Stimulated activated naive CD8-positive, alpha-beta T cell treated with anti-CD3 and anti-CD28 coated beads, Interleukin-15, amount 100 ng/mL, for 72 hours (primary cell): ENCODE data around the gene ARAP1.
A peak's percentile ranks its signal among the peaks of the same experiment; 100 is the strongest.

Experiments used
- ATAC-seq: fragments of 150-1000 bp; cut with Tn5 transposase; 2 replicates; pipeline ENCODE4 v1.10.0; 2021; ENCODE audit warnings: mild to moderate bottlenecking, moderate library complexity
- DNase-seq, 2 donors: peaks; one replicate each; pipeline ENCODE4 v3.0.0; 2021 to 2022
- H3K27ac Mint-ChIP-seq, 2 donors: one replicate each; pipeline ENCODE4 v1.8.0; 2022; ENCODE audit warnings: mild to moderate bottlenecking in 2 of 2, mixed read lengths in 2 of 2, moderate library complexity in 2 of 2
- H3K27me3 Mint-ChIP-seq: one replicate; pipeline ENCODE4 v1.8.0; 2022; ENCODE audit warnings: mixed read lengths
- H3K4me1 Mint-ChIP-seq: one replicate; pipeline ENCODE4 v1.8.0; 2022; ENCODE audit warnings: mild to moderate bottlenecking, mixed read lengths
- H3K4me3 Mint-ChIP-seq, 2 donors: one replicate each; pipeline ENCODE4 v1.8.0; 2022; ENCODE audit warnings: mild to moderate bottlenecking in 2 of 2, mixed read lengths in 2 of 2, moderate library complexity in 1 of 2
- H3K9me3 Mint-ChIP-seq, 2 donors: one replicate each; pipeline ENCODE4 v1.8.0; 2022; ENCODE audit warnings: mixed read lengths in 2 of 2

The ARAP1 gene

DNA sequence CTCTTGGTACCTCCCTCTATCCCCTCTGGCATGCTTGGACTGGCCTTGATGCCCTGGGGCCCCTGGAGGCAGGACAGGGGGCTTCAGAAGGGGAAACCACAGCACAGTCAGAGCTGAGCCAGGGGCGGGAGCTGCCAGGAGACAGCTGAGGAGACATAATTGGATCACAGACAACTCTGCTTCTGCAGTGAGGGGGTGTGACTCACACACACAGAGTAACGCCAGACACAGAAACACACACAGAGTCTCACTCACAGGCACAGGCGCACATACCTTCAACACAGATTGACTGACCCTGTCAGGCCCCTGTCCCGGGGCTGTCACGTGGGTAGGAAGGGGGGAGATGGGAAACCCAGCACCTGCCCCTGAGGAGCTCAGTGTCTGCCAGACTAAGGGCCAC, 21.1 kb upstream of the ARAP1 start:
- Mint-ChIP-seq H3K27me3 (no peaks in the 10 kb centered on the region), H3K9me3 (no peaks in the 10 kb centered on the region), H3K27ac (no peak overlapping the region), H3K4me3 (no peak overlapping the region), H3K4me1 (peaks cover 8% of the 10 kb centered on the region)
- ATAC-seq (no peak), DNase-seq (no peak)

DNA sequence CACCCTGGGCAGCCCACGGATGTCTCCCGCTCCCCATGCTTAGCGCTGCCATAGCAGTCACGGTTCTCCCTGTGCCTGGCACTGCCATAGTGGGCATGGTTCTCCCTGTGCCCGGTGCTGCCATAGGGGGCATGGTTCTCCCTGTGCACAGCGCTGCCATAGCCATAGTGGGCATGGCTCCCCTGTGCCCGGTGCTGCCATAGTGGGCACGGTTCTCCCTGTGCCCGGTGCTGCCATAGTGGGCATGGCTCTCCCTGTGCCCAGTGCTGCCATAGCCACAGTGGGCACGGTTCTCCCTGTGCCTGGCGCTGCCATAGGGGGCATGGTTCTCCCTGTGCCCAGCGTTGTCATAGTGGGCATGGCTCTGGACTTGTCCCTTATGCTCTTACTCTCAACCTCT, 19.9 kb upstream of the ARAP1 start:
- Mint-ChIP-seq H3K27me3 (no peaks in the 10 kb centered on the region), H3K27ac (peak overlapping the region in 1 of 2 donors; percentile 8), H3K9me3 (no peaks in the 10 kb centered on the region), H3K4me3 (no peak overlapping the region), H3K4me1 (peaks cover 8% of the 10 kb centered on the region)
- DNase-seq (no peak), ATAC-seq (no peak)

DNA sequence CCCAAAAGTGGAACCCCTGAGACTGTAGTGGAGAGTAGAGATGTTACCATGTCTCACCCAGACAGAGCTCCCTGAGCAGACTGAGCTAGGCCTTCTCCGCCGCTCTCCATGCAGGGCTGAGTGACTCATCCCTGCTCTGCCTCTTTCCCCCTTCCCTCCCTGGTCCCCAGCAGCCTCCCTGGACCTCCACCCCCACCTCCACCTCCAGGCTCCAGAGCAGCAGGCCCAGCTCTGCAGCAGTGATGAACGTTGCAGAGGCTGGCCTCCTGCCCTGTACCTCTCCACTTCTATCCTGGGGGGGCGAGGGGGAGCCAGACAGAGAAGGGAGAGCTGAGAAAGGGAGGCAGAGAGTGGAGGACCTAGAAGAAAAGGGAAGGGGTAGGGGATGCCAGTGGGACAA, 19.3 kb upstream of the ARAP1 start:
- no peak overlapping the region for H3K4me3 Mint-ChIP-seq
- no peaks in the 10 kb centered on the region for H3K9me3 Mint-ChIP-seq
- H3K27ac Mint-ChIP-seq: no peak overlapping the region
- no peak for DNase-seq
- no peak for ATAC-seq
- H3K27me3 Mint-ChIP-seq: no peaks in the 10 kb centered on the region
- peaks cover 4% of the 10 kb centered on the region for H3K4me1 Mint-ChIP-seq

DNA sequence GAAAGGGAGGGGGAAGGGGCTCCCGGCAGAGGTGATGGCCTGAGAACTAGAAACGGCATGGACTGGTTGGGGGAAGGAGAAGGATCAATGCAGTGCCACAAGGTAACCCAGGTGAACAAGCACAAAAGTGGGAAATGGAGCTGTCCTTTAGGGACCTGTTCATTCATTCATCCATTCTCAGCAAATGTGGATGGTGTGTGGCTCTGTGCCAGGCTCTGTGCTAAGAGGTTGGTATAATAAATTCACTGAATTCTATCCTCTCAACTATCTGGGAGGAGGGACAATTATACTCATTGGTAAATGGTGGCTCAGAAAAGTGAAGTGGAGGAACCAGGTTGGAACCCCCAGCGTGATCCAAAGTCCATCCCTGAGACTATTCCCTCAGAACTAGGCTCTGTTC, 18.6 kb upstream of the ARAP1 start:
- no peaks in the 10 kb centered on the region for H3K9me3 Mint-ChIP-seq
- ATAC-seq (no peak), DNase-seq (no peak)
- H3K27me3 Mint-ChIP-seq: no peaks in the 10 kb centered on the region
- no peak overlapping the region for H3K27ac Mint-ChIP-seq
- H3K4me1 Mint-ChIP-seq: no peaks in the 10 kb centered on the region
- no peak overlapping the region for H3K4me3 Mint-ChIP-seq

DNA sequence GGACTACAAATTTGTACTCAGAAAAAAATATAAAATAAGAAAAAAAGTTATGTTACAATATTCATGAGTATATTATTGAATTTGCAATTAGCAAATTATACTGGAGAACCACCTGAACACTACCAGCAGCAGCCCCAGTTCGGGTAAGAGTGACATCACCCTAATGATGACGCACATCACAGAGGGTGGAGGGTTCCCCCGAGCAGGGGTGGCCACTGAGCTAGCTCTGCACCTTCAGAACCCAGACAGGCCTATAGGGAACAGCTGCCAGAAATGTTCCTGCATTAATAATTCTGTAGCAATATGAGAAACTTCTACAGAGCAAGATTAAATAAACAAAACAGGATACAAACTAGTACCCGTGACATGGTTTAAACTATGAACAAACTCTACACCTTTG, 17.5 kb upstream of the ARAP1 start:
- no peak for DNase-seq
- Mint-ChIP-seq H3K9me3 (no peaks in the 10 kb centered on the region), H3K27me3 (no peaks in the 10 kb centered on the region), H3K27ac (no peak overlapping the region), H3K4me3 (no peak overlapping the region), H3K4me1 (no peaks in the 10 kb centered on the region)
- ATAC-seq: no peak

DNA sequence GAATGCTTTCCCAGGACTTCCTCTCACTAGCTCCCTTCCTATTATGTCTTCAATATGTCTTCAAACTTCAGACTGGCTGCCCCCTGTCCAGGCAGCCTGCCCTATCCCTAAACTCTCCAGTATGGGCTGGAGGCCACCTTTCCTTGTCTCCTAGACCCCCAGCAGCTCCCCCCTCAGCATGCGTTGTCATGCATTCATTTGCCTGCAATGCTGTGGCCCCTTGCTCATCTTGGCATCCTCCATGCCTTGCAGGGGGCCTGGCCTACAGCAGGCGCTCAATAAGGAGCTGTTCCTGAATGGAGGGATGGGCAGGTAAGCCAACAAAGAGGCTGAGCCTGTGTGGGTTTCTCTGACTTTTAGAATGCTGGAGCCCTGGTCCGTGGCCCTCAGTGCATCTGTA, 16.4 kb upstream of the ARAP1 start:
- ATAC-seq (no peak), DNase-seq (no peak)
- Mint-ChIP-seq H3K27ac (no peak overlapping the region), H3K4me3 (no peak overlapping the region), H3K27me3 (no peaks in the 10 kb centered on the region), H3K4me1 (peaks cover 7% of the 10 kb centered on the region), H3K9me3 (no peaks in the 10 kb centered on the region)

DNA sequence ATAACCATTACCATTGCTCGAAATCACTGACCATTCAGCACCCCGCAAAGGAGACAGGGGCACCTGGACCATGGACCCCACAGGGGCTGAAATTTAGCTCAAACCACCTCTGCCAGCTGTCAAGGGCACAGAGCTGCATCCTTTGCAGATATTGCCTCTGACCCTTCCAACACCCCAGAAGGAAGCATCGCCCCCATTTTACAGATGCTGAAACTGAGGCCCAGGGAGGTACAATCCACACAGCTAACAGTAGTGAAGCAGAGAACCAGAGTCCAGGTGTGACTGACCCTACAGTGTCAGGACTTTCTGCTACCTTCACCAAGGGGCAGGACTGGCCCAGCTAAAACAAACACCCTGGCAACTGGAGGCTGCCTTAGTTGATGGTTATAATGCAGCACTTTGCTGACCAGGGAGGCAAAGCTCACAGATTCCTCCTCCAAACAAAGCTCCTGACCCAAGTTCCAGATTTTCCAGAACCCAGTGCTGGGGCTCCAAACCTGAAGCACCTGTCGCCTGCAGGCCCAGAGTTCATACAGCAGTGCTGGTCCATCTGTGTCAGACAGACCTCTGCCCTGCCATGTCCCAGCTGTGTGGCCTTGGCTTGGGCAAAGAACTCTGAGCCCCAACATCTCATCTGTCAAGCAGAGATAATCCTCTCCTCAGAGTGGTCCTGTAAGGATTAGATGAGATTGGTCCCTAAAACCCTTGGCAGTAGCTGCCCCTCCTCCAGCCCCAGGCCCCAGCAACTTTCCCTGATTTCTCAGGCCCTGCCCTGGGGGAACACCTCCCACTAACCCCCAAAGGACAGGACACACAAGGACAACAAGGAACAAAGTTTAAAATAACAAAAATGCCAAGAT, 15.2 kb upstream of the ARAP1 start:
- Mint-ChIP-seq H3K9me3 (no peaks in the 10 kb centered on the region), H3K27ac (no peak overlapping the region), H3K4me3 (no peak overlapping the region), H3K27me3 (no peaks in the 10 kb centered on the region), H3K4me1 (peaks cover 18% of the 10 kb centered on the region)
- DNase-seq (no peak), ATAC-seq (no peak)

DNA sequence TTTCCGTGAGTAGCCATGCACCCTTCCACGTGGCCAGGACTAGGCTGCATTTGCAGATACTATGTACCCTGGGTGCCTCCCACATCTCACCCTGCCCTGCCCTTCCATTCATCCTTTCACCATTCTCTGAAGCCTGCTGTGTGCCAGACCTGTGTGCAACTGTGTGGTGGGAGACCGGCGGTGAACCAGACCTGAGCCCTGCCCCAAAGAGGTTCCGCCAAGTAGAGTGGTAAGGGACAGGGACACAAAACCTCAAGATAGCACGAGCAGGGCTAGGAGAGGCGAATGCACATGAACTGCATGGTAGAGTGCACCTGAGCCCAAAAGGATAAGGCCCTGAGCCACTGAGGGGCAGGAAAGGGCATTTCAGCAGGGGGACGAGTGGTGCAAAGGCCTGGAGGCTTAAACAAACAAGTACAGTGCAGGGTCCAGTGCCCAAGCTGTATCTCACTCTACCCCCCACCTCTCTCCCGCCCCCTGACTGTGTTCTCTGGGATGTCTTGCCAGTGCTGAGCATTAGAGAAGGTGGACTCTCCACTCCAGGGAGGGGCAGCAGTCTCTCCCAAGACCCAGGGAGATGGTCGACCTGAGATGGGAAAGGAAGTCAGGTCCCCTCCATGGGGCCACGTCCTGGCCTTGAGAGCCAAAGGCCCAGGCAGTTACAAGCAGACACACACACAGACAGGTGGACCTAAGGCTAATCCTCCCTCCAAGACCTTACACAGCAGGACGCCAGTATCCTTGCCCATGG, 14.1 kb upstream of the ARAP1 start:
- Mint-ChIP-seq H3K9me3 (no peaks in the 10 kb centered on the region), H3K4me1 (peaks cover 24% of the 10 kb centered on the region), H3K4me3 (no peak overlapping the region), H3K27ac (no peak overlapping the region), H3K27me3 (no peaks in the 10 kb centered on the region)
- ATAC-seq (no peak), DNase-seq (no peak)

DNA sequence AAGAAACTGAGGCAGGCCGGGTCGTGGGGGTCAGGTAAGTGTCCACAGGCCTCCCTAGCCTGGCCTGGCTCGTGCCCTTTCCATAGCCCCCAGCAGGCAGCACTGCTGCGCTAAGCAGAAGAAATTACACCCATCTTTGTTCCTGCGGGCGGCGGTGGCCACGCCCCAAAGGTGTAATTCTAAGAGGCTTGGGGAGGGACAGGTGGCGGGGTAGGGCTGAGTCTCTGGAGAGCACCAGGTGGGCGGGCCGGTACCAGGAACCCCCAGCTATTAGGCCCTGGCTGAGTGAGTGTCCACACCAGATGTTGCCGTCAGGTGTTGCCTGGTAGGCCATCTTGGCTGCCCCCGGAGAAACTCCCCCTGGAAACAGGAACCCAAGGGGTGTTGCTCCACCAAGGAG, 12.3 kb upstream of the ARAP1 start:
- Mint-ChIP-seq H3K4me3 (no peak overlapping the region), H3K27ac (no peak overlapping the region)
- no peak for DNase-seq

DNA sequence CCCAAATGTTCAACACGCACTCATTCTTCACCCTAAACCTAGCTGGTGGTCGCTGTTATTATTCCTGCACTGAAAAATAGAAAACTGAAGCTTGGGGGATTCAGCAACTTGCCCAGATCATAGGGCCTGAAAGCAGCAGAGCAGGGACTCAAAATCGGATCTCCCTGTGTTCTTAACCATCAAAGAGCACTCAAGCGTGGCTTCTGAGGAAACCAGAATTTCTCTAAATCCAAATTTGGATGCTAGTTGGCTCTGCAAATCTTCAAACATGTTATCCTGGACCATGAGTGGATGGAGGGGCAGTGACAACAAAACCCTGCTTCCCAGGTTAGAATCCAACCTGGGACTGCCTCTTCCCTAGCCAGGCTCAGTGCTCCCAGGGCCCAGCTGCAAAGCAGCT, 11.6 kb upstream of the ARAP1 start:
- H3K4me3 Mint-ChIP-seq: no peak overlapping the region

More for the DNA sequence above, 12.3 kb upstream of the ARAP1 start:
- Mint-ChIP-seq H3K4me1 (peaks cover 32% of the 10 kb centered on the region), H3K9me3 (no peaks in the 10 kb centered on the region), H3K27me3 (no peaks in the 10 kb centered on the region)
- ATAC-seq: no peak

DNA sequence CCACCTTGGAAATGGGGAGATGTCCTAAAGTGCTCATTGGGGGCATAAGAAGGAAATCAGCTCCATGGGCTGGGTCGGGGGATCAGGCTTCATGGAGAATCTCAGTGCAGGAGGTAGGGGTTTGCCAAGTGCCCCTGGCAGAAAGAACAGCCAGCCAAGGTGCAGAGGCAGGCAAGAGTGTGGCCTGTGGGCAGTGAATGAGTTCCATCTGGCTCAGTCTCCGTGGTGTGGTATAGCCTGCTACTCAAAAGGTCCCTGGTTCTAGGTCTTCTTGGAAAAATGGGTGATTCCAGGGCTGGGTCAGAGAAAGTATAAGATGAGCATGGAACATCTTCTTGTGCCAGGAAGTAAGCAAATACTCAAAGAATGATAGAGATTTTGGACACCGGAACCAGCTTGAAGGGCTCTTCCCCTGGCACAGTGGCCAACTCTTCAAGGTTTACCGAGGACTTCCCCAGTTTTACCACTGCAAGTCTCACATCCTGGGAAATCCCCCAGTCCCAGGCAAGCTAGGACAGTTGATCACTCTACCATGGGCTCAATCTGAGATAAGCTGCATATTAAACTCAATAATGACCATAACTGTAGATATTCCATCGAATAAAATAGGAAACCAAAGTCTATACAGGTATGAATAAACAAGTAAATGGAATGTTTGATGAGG, 10.6 kb upstream of the ARAP1 start:
- DNase-seq (peak in 1 of 2 donors; percentile 63), ATAC-seq (peak; percentile 98)
- H3K4me3 Mint-ChIP-seq: peak overlapping the region in 1 of 2 donors; percentile 41
- H3K27ac Mint-ChIP-seq: no peak overlapping the region
- no peaks in the 10 kb centered on the region for H3K27me3 Mint-ChIP-seq
- H3K9me3 Mint-ChIP-seq: no peaks in the 10 kb centered on the region
- H3K4me1 Mint-ChIP-seq: peaks cover 38% of the 10 kb centered on the region

More for the DNA sequence above, 11.6 kb upstream of the ARAP1 start:
- Mint-ChIP-seq H3K9me3 (no peaks in the 10 kb centered on the region), H3K27me3 (no peaks in the 10 kb centered on the region), H3K27ac (peak overlapping the region in 1 of 2 donors; percentile 38), H3K4me1 (peaks cover 38% of the 10 kb centered on the region)
- DNase-seq (no peak), ATAC-seq (no peak)

DNA sequence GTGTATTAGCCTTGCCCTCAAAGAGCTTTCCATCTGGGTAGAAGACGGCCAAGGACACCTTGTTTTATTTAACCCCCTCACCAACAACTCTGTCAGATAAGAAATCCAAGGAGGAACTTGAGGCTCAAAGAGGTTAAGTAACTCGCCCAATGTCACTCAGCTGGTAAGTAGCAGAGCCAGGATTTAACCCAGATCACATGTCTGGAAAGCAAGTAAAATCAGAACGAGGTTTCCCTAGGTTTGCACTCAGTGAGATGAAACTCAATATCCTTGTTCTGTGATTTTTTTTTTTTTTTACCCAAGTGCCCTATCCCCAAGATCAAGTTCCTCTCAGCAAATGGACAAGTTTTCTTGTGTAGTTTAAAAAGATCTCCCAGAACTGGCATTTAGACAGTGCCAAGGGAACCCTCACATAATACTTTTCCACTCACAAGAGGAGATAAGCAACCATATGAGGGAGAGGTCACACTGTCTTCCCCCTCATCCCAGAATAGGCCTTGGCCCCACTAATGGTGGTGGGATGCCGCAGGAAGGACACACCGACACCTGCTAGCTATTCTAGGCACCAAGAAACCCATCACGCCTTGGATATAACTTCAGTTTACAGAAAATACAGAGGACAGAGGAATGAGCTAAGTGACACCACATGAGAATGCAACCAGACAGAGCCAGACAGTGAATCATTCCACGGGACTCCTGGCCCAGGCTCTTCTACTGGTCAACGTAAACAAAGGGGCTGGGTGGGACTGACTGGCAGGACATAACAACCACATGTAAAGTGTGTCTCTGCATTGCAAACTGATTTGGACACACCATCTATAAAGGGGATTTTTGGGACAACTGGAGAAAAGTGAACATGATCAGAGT, 8.6 kb upstream of the ARAP1 start:
- peak overlapping the region in 1 of 2 donors; percentile 37 for H3K27ac Mint-ChIP-seq
- H3K9me3 Mint-ChIP-seq: no peaks in the 10 kb centered on the region
- ATAC-seq (no peak), DNase-seq (no peak)
- no peaks in the 10 kb centered on the region for H3K27me3 Mint-ChIP-seq
- peaks cover 38% of the 10 kb centered on the region for H3K4me1 Mint-ChIP-seq
- no peak overlapping the region for H3K4me3 Mint-ChIP-seq

DNA sequence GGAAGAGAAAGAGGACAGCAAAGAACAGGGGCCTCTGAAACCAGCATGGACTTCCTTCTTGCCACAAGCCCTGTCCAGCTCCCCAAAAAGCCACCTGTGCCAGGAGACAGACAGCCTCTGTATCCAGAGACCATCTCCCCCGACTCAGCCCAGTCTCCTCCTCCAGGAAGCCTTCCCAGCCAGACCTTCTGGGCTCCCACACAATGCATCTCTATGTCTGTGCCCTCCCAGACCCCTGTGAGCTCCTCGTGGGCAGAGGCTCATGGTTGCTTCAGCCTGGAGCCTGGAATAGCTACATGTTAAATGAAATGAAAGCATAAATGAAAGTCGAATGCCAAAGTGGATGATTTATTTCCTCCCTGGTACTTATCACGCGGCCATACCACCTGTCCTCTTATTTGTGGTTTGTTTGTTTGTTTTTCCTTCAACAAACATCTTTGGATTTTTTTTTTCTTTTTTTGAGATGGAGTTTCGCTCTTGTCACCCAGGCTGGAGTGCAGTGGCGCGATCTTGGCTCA, 7.3 kb upstream of the ARAP1 start:
- ATAC-seq (no peak), DNase-seq (no peak)
- no peak overlapping the region for H3K27ac Mint-ChIP-seq
- no peak overlapping the region for H3K4me3 Mint-ChIP-seq
- H3K9me3 Mint-ChIP-seq: no peaks in the 10 kb centered on the region
- H3K27me3 Mint-ChIP-seq: no peaks in the 10 kb centered on the region
- H3K4me1 Mint-ChIP-seq: peaks cover 38% of the 10 kb centered on the region

DNA sequence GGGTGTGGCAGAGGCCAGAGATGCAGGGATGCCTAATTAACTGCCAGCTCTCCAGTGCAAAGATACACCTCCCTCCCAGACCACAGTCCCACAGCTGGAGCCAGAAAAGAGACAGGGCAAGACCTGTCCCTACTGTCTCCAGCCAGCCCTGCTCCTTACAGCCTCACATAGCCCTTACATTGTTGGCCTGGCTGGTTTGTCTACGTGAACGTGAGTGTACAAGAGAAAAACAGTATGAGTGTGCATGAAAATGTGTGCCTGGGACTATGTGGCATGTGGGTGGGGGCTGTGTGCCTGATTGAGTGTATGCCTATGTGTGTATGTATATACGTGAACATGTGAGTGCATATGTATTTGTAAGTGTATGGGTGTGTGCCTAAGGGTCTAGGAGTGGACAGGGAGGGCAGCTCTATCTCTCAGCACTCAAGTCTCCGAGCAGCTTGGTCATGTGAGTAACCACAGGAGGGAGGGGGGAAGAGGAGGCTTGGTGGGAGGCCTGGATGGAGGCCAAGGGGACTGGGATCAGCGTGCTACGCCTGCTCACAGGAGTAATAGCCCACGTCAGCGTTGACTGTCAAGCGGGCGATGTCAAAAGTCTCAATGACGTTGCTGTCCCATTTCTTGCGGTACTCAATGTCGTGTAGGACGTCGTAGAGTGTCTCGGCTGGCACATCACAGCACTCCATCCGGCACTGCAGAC, 6.6 kb upstream of the ARAP1 start:
- Mint-ChIP-seq H3K4me1 (peaks cover 34% of the 10 kb centered on the region), H3K27ac (no peak overlapping the region), H3K4me3 (no peak overlapping the region), H3K27me3 (no peaks in the 10 kb centered on the region), H3K9me3 (no peaks in the 10 kb centered on the region)
- DNase-seq (no peak), ATAC-seq (no peak)
